Keratinocyte (primary cell): ENCODE measurements around the gene LRIG3. TPM values are rescaled to one million over a fixed set of nuclear protein-coding genes. Genes with fewer than 3 reads are reported as not detected.

Source experiments
- DNase-seq: peaks from one replicate; pipeline ENCODE4 v3.0.0-alpha.2; 2011; ENCODE audit warnings: low read depth, missing footprints, low spot score
- FAIRE-seq: peaks from 2 replicates; lab custom pipeline; 2011; peaks lifted over from hg19 to GRCh38; lab: Jason Lieb, UNC
- H2AFZ ChIP-seq: 2 replicates; pipeline ENCODE4 v1.6.0; 2012; ENCODE audit warnings: low read length, control low read depth, inconsistent platforms; ENCODE audit not compliant: control insufficient read depth
- H3K27ac ChIP-seq: 2 replicates; pipeline ENCODE4 v1.5.1; 2011; ENCODE audit warnings: low read length; ENCODE audit not compliant: control insufficient read depth, insufficient read depth
- H3K27me3 ChIP-seq: 3 replicates; pipeline ENCODE4 v1.6.0; 2011; ENCODE audit warnings: low read length; ENCODE audit not compliant: control insufficient read depth, insufficient read depth; ENCODE audit errors: extremely low read depth
- H3K36me3 ChIP-seq, 2 experiments: 2 replicates in 1 of 2; 3 replicates in 1 of 2; pipeline ENCODE4 v1.5.1; 2011; ENCODE audit warnings: low read length in 2 of 2, mild to moderate bottlenecking in 1 of 2; ENCODE audit not compliant: control insufficient read depth in 2 of 2, insufficient read depth in 2 of 2; ENCODE audit errors: extremely low read depth in 1 of 2
- H3K4me1 ChIP-seq: 3 replicates; pipeline ENCODE4 v1.5.1; 2011; ENCODE audit warnings: low read length; ENCODE audit not compliant: control insufficient read depth, insufficient read depth; ENCODE audit errors: extremely low read depth
- H3K4me2 ChIP-seq: 3 replicates; pipeline ENCODE4 v1.6.0; 2011; ENCODE audit warnings: low read depth, low read length; ENCODE audit not compliant: control insufficient read depth, insufficient read depth; ENCODE audit errors: extremely low read depth
- H3K4me3 ChIP-seq, 3 experiments: fragments of 200-600 bp in 1 of 3; sonication (generic) in 1 of 3; 2 replicates in 2 of 3; 3 replicates in 1 of 3; pipeline ENCODE4 v1.5.1; 2011 to 2016; ENCODE audit warnings: low read length in 3 of 3, mild to moderate bottlenecking in 3 of 3, control low read depth in 2 of 3, inconsistent platforms in 1 of 3, low read depth in 1 of 3, mixed read lengths in 1 of 3, mixed run types in 1 of 3, moderate library complexity in 1 of 3; ENCODE audit not compliant: control insufficient read depth in 2 of 3, insufficient read depth in 2 of 3; ENCODE audit errors: extremely low read depth in 1 of 3
- H3K79me2 ChIP-seq: 2 replicates; pipeline ENCODE4 v1.6.0; 2012; ENCODE audit warnings: low read length; ENCODE audit not compliant: control insufficient read depth, insufficient read depth
- H3K9ac ChIP-seq: 3 replicates; pipeline ENCODE4 v1.6.0; 2011; ENCODE audit warnings: low read length; ENCODE audit not compliant: control insufficient read depth, insufficient read depth; ENCODE audit errors: extremely low read depth
- H3K9me1 ChIP-seq: 3 replicates; pipeline ENCODE4 v1.6.0; 2011; ENCODE audit warnings: low read length; ENCODE audit not compliant: control insufficient read depth, insufficient read depth; ENCODE audit errors: extremely low read depth
- H3K9me3 ChIP-seq: 2 replicates; pipeline ENCODE4 v1.5.1; 2012; ENCODE audit warnings: low read depth, low read length; ENCODE audit not compliant: control insufficient read depth
- H4K20me1 ChIP-seq: 3 replicates; pipeline ENCODE4 v1.6.0; 2011; ENCODE audit warnings: low read length; ENCODE audit not compliant: control insufficient read depth, insufficient read depth; ENCODE audit errors: extremely low read depth
- CTCF ChIP-seq, 3 experiments: IDR thresholded peaks in 1 of 3; conservative IDR thresholded peaks in 1 of 3; optimal IDR thresholded peaks in 1 of 3; 2 replicates in 2 of 3; 3 replicates in 1 of 3; pipeline versions ENCODE3 to v1.5.1; 2011; ENCODE audit warnings: low read length in 3 of 3, mild to moderate bottlenecking in 3 of 3, moderate library complexity in 2 of 3, control low read depth in 1 of 3, inconsistent platforms in 1 of 3; ENCODE audit not compliant: insufficient read depth in 2 of 3; ENCODE audit errors: extremely low read depth in 1 of 3
- EZH2 ChIP-seq: IDR thresholded peaks from one replicate; pipeline ENCODE4 v1.6.1; 2012; ENCODE audit warnings: inconsistent platforms, mild to moderate bottlenecking, low read length, moderate library complexity
- dilution Hi-C: fragments of 300-500 bp; cut with MboI; formaldehyde crosslinking; loops from one replicate; pipeline ENCODE4 v1.7.0; 2020; ENCODE audit warnings: low sequenced_read_pairs; ENCODE audit not compliant: extremely low pct_ligation_motif_present
- polyA plus RNA-seq, 5 experiments: library from polyadenylated mRNA; depleted of rRNA in 3 of 5; stranded (reverse) in 3 of 5; stranded (forward) in 1 of 5; unstranded in 1 of 5; fragments of >200 nt; gene quantifications; 1 replicate in 1 of 5; 2 replicates in 3 of 5; 3 replicates in 1 of 5; pipeline versions ENCODE4 v1.2.1 to v1.2.3, GENCODE V29; 2011 to 2012; ENCODE audit warnings: missing spikeins in 2 of 5, low read depth in 1 of 5, low replicate concordance in 1 of 5

The LRIG3 gene
- polyA plus RNA-seq, 1 donor (not counting 4 experiments of a cell fraction or from before 2014, with no cell fraction given) = 30.9 TPM

GRCh38 chr12:58901664-58902063 lies 18.6 kb downstream of the LRIG3 start:
- H2AFZ ChIP-seq = no peak overlapping the region
- no peak overlapping the region for H3K9ac ChIP-seq
- peak overlapping the region; percentile 25 for H3K4me2 ChIP-seq
- peaks cover 2% of the 10 kb centered on the region for H3K9me3 ChIP-seq
- no peak overlapping the region for H3K27ac ChIP-seq
- FAIRE-seq (peak; percentile 73), DNase-seq (no peak)
- TF ChIP-seq CTCF (optimal IDR thresholded peaks at IDR 0.05 in 1 of 3, IDR thresholded peaks at IDR 0.05 in 1 of 3, conservative IDR thresholded peaks at IDR 0.05 in 1 of 3; ENCODE audit: extremely low read depth in 1 of 3, insufficient read depth in 2 of 3, low read length in 3 of 3) = no peak
- no peak for TF ChIP-seq EZH2
- H3K79me2 ChIP-seq = peaks cover 68% of the 10 kb centered on the region
- peaks cover 7 to 18% of the 10 kb centered on the region in 2 experiments for H3K36me3 ChIP-seq
- H3K4me1 ChIP-seq = peaks cover 25% of the 10 kb centered on the region
- H3K27me3 ChIP-seq = no peaks in the 10 kb centered on the region
- H4K20me1 ChIP-seq = no peaks in the 10 kb centered on the region
- no peak overlapping the region for H3K4me3 ChIP-seq
- H3K9me1 ChIP-seq = peaks cover 2% of the 10 kb centered on the region
- dilution Hi-C loops = no loop called here

- Histone ChIP-seq H3K27me3 (no peaks in the 10 kb centered on the region), H3K79me2 (peaks cover 78% of the 10 kb centered on the region), H3K36me3 (peaks cover 4 to 6% of the 10 kb centered on the region in 2 experiments), H3K9me1 (peaks cover 9% of the 10 kb centered on the region), H3K4me1 (peaks cover 54% of the 10 kb centered on the region), H3K9ac (no peak overlapping the region), H3K4me2 (no peak overlapping the region), H3K9me3 (no peaks in the 10 kb centered on the region), H4K20me1 (no peaks in the 10 kb centered on the region), H3K4me3 (no peak overlapping the region), H3K27ac (no peak overlapping the region), H2AFZ (no peak overlapping the region)
- dilution Hi-C loops = no loop called here
- DNase-seq (no peak), FAIRE-seq (peak; percentile 51)
- TF ChIP-seq CTCF (optimal IDR thresholded peaks at IDR 0.05 in 1 of 3, IDR thresholded peaks at IDR 0.05 in 1 of 3, conservative IDR thresholded peaks at IDR 0.05 in 1 of 3; ENCODE audit: extremely low read depth in 1 of 3, insufficient read depth in 2 of 3, low read length in 3 of 3) (no peak), EZH2 (no peak)
Measured at GRCh38 chr12:58897969-58898368, 22.3 kb downstream of the LRIG3 start.
